Natural killer cell (primary cell): Measurements from ENCODE around the gene PTPRK. TPM values are rescaled to one million over a fixed set of nuclear protein-coding genes. Genes with fewer than 3 reads are reported as not detected.

Experiments used
- ATAC-seq, 3 donors: fragments of 150-1000 bp in 2 of 3; fragments of 200-7000 bp in 1 of 3; cut with Tn5 transposase; 1 replicate in 1 of 3; 2 replicates in 2 of 3; pipeline ENCODE4 v1.10.0; 2021; ENCODE audit warnings: mild to moderate bottlenecking in 2 of 3, moderate library complexity in 2 of 3
- DNase-seq, 2 donors: peaks; one replicate each; pipeline versions ENCODE4 v3.0.0 to v3.0.0-alpha.2; 2013 to 2021; ENCODE audit warnings: mixed read lengths in 1 of 2
- H3K27ac ChIP-seq: one replicate; pipeline ENCODE4 v1.5.1; 2013; ENCODE audit warnings: mild to moderate bottlenecking, low read length
- H3K27me3 ChIP-seq: one replicate; pipeline ENCODE4 v1.6.1; 2013; ENCODE audit warnings: low read length; ENCODE audit not compliant: control insufficient read depth, insufficient read depth
- H3K36me3 ChIP-seq: one replicate; pipeline ENCODE4 v1.6.1; 2013; ENCODE audit warnings: low read length; ENCODE audit not compliant: control insufficient read depth, insufficient read depth
- H3K4me1 ChIP-seq: one replicate; pipeline ENCODE4 v1.6.1; 2013; ENCODE audit warnings: low read length; ENCODE audit not compliant: control insufficient read depth, insufficient read depth
- H3K4me3 ChIP-seq: one replicate; pipeline ENCODE4 v1.5.1; 2013; ENCODE audit warnings: low read length
- H3K9me3 ChIP-seq: one replicate; pipeline ENCODE4 v1.6.1; 2013; ENCODE audit warnings: low read length; ENCODE audit not compliant: control insufficient read depth, insufficient read depth
- H3K27ac Mint-ChIP-seq, 2 donors: one replicate each; pipeline ENCODE4 v1.8.0; 2022; ENCODE audit warnings: mild to moderate bottlenecking in 2 of 2, mixed read lengths in 2 of 2, moderate library complexity in 1 of 2
- H3K27me3 Mint-ChIP-seq, 2 donors: one replicate each; pipeline ENCODE4 v1.8.0; 2022; ENCODE audit warnings: low read depth in 2 of 2, mixed read lengths in 2 of 2
- H3K36me3 Mint-ChIP-seq: one replicate; pipeline ENCODE4 v1.8.0; 2022; ENCODE audit warnings: mixed read lengths
- H3K4me1 Mint-ChIP-seq, 2 donors: one replicate each; pipeline ENCODE4 v1.8.0; 2022; ENCODE audit warnings: mixed read lengths in 2 of 2
- H3K4me3 Mint-ChIP-seq: one replicate; pipeline ENCODE4 v1.8.0; 2022; ENCODE audit warnings: mild to moderate bottlenecking, moderate library complexity, mixed read lengths
- H3K9me3 Mint-ChIP-seq, 2 donors: one replicate each; pipeline ENCODE4 v1.8.0; 2022; ENCODE audit warnings: mixed read lengths in 2 of 2
- CTCF ChIP-seq: fragments of 200-600 bp; IDR thresholded peaks from one replicate; pipeline ENCODE4 v1.8.0; 2022; ENCODE audit warnings: antibody characterized with exemption
- WGBS: methylation state at CpG from one replicate; pipeline ENCODE4 v1.1.7; 2013; ENCODE audit warnings: missing lambda C conversion rate; ENCODE audit not compliant: insufficient coverage; 5-methylcytosine and 5-hydroxymethylcytosine counted together
- intact Hi-C: fragments of 100-400 bp; cut with micrococcal nuclease; formaldehyde crosslinking; loops from one replicate; pipeline ENCODE4 v1.14.2; 2022
- total RNA-seq, 4 donors: library from RNA; stranded (reverse); fragments of 120-200 nt in 1 of 4; gene quantifications; one replicate each; pipeline versions ENCODE4 v1.2.3 to v1.2.4, GENCODE V29; 2013 to 2022

PTPRK gene
- total RNA-seq, 3 donors from 2014 or later (not counting 1 experiment from before 2014, with no cell fraction given) = 0.14 to 1.2 (median 0.95) TPM

DNA sequence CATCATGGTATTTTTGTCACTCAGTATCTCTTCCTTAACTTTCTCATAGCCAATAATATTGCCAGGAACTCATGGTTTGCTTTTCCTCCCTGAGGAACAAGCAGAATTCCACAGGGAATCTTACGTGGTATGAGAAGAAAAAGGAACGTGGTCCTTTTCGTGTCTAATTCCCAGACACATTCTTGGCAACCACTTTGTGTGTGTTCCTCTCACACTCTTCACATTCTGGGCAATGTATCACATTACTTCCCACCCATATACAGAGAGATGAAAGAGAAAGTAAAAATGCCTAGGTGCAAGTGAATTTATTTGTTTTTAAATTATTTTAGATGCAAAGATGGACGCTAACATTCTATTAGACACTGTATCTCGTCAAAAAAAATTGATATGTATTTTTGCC, 102.7 kb downstream of the PTPRK start:
- H3K4me1 Mint-ChIP-seq = no peaks in the 10 kb centered on the region
- Histone ChIP-seq H3K27ac (no peak overlapping the region), H3K27me3 (no peaks in the 10 kb centered on the region), H3K4me3 (no peak overlapping the region), H3K36me3 (no peaks in the 10 kb centered on the region), H3K4me1 (no peaks in the 10 kb centered on the region), H3K9me3 (no peaks in the 10 kb centered on the region)
- no peak overlapping the region for H3K4me3 Mint-ChIP-seq
- TF ChIP-seq CTCF = no peak
- WGBS = 100% methylated on average over 2 of the region's 5 CpGs
- DNase-seq (no peak), ATAC-seq (no peak)
- H3K36me3 Mint-ChIP-seq = no peaks in the 10 kb centered on the region
- intact Hi-C loops = no loop called here
- H3K27me3 Mint-ChIP-seq = no peaks in the 10 kb centered on the region
- peaks cover 0 to 2% of the 10 kb centered on the region in 2 donors for H3K9me3 Mint-ChIP-seq
- no peak overlapping the region for H3K27ac Mint-ChIP-seq

DNA sequence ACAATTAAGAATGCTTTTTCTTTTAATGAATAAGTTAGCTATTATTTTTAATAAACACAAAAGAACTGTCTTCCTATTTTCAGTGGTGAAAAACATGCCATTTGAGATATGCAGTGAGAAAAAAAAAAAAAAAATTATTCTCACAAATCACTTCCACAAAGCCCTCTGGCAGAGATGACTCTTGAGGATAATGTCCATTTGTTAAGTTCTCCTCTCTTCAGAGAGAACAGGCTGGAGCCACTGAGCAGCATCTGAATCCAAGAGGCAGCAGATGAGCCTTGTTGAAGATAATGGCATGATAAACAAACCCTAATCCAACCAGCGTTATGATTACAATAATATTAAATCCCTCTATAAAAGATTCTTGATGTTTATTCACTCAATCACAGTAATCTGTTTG, 105.0 kb downstream of the PTPRK start:
- Mint-ChIP-seq H3K27ac (no peak overlapping the region), H3K27me3 (no peaks in the 10 kb centered on the region), H3K9me3 (peaks cover 0 to 2% of the 10 kb centered on the region in 2 donors), H3K36me3 (no peaks in the 10 kb centered on the region), H3K4me3 (no peak overlapping the region), H3K4me1 (no peaks in the 10 kb centered on the region)
- no peaks in the 10 kb centered on the region for H3K27me3 ChIP-seq
- TF ChIP-seq CTCF = no peak
- no peaks in the 10 kb centered on the region for H3K36me3 ChIP-seq
- intact Hi-C loops = no loop called here
- ATAC-seq (no peak), DNase-seq (no peak)
- no peaks in the 10 kb centered on the region for H3K9me3 ChIP-seq
- 100% methylated on average over 1 of the region's 1 CpG for WGBS
- no peak overlapping the region for H3K27ac ChIP-seq
- no peaks in the 10 kb centered on the region for H3K4me1 ChIP-seq
- no peak overlapping the region for H3K4me3 ChIP-seq

- H3K36me3 Mint-ChIP-seq = no peaks in the 10 kb centered on the region
- no peak overlapping the region for H3K4me3 ChIP-seq
- no peak for ATAC-seq
- no peaks in the 10 kb centered on the region for H3K27me3 ChIP-seq
- WGBS = 89% methylated on average over 4 of the region's 6 CpGs
- H3K27ac ChIP-seq = no peak overlapping the region
- H3K9me3 ChIP-seq = no peaks in the 10 kb centered on the region
- no peaks in the 10 kb centered on the region for H3K4me1 Mint-ChIP-seq
- H3K9me3 Mint-ChIP-seq = peaks cover 0 to 2% of the 10 kb centered on the region in 2 donors
- H3K27ac Mint-ChIP-seq = no peak overlapping the region
- H3K36me3 ChIP-seq = no peaks in the 10 kb centered on the region
- H3K27me3 Mint-ChIP-seq = no peaks in the 10 kb centered on the region
- intact Hi-C loops = no loop called here
- H3K4me1 ChIP-seq = no peaks in the 10 kb centered on the region
- no peak overlapping the region for H3K4me3 Mint-ChIP-seq
- no peak for TF ChIP-seq CTCF
- no peak for DNase-seq
These were observed 105.5 kb downstream of the PTPRK start for GRCh38 chr6:128414943-128415342.

GRCh38 chr6:128413291-128413690, 107.1 kb downstream of the PTPRK start:
- H3K27ac Mint-ChIP-seq = no peak overlapping the region
- Histone ChIP-seq H3K9me3 (no peaks in the 10 kb centered on the region), H3K4me1 (no peaks in the 10 kb centered on the region), H3K4me3 (no peak overlapping the region), H3K36me3 (no peaks in the 10 kb centered on the region), H3K27me3 (no peaks in the 10 kb centered on the region), H3K27ac (no peak overlapping the region)
- no peak for DNase-seq
- intact Hi-C loops = no loop called here
- peaks cover 0 to 2% of the 10 kb centered on the region in 2 donors for H3K9me3 Mint-ChIP-seq
- no peaks in the 10 kb centered on the region for H3K27me3 Mint-ChIP-seq
- H3K4me3 Mint-ChIP-seq = no peak overlapping the region
- TF ChIP-seq CTCF = no peak
- WGBS = 87% methylated on average over 4 of the region's 6 CpGs
- no peaks in the 10 kb centered on the region for H3K36me3 Mint-ChIP-seq
- H3K4me1 Mint-ChIP-seq = no peaks in the 10 kb centered on the region
- no peak for ATAC-seq
